ENCODE measurements around the gene GAS2. TPM values are rescaled to one million over a fixed set of nuclear protein-coding genes. Genes with fewer than 3 reads are reported as not detected.

GAS2 gene
- total RNA-seq: 1 to 10 TPM in 1 of 2 donors, under 1 TPM in 1; 0.52 to 2.1 TPM
- polyA plus RNA-seq: 1 to 10 TPM in 1 of 2 donors, under 1 TPM in 1; 0.18 to 1.8 TPM
- long read RNA-seq, donor 1, partial matches to known transcripts: 0 of 2 reads
- long read RNA-seq, donor 1, other reads (novel, unspliced or antisense): 0 of 2 reads
- long read RNA-seq, donor 2, partial matches to known transcripts: 0 of 2 reads
- long read RNA-seq, donor 2, other reads (novel, unspliced or antisense): 0 of 2 reads

DNA sequence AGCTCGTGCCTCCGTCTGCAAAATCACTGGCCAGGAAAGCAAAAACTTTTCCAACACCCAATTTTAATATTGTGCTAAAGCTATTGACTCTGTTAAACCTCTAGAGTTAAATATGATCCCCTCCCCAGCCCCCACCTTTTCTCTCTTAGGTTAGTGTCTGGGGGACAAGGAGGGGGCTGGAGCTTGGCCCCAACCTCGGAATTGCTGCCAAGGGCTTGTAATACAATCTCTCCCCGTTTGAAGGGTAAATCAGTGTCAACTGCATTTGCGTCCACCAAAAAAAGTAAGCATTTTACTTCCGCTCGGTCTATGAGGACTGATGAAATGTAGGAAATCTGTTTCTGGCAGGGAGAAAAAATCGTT is at the start of gene GAS2:
TSS of gene GAS2 (plus strand) at position 287 of the 363 bp plus-strand sequence. CDS start 8,259 bp downstream, outside the sequence.
- H3K36me3 ChIP-seq (ENCODE audit: control insufficient read depth in 1 of 2, insufficient read depth in 2 of 2, low read length in 1 of 2): no peaks in the 10 kb centered on the region
- no peak for ATAC-seq (ENCODE audit: low FRiP score)
- intact Hi-C loops (cut with DNase I): no loop called here
- H3K27ac ChIP-seq (ENCODE audit: low read depth in 1 of 2, low read length in 2 of 2): no peak within 1 kb of the TSS
- H3K4me1 ChIP-seq (ENCODE audit: control insufficient read depth in 1 of 2, insufficient read depth in 2 of 2, low read length in 2 of 2): no peaks in the 10 kb centered on the region
- no peaks in the 10 kb centered on the region for H3K9me3 ChIP-seq (ENCODE audit: control insufficient read depth, low read length)
- 1 to 2% methylated on average over 8 of the region's 8 CpGs for WGBS, 2 donors
- peak within 1 kb of the TSS in 1 of 2 donors; percentile 36 for H3K4me3 ChIP-seq (ENCODE audit: low read length in 2 of 2)
- no peak for DNase-seq
- H3K27me3 ChIP-seq (ENCODE audit: control insufficient read depth in 1 of 2, insufficient read depth in 2 of 2, low read length in 1 of 2): no peaks in the 10 kb centered on the region

DNA sequence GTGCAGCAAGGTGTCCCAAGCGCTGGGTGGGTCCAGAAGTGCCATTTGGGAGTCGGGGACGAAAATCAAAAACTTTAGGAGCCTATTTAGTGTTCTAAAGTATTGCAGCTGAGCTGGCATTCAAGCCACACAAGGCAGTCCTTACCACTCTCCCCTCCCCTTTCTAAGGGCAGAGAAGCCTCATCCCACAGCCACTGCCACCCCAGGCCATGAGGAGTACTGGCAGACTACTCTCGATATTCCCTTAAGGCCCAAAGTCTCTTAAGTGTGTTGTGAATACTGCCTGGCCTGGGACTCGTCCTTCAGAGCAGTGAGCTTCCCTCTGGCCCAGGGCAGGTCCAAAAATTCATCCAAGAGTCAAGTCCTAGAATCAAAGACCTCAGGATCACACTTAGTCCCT is 48.5 kb upstream of the GAS2 start:
- no peak for DNase-seq
- intact Hi-C loops (cut with DNase I): no loop called here
- Histone ChIP-seq H3K4me1 (ENCODE audit: control insufficient read depth in 1 of 2, insufficient read depth in 2 of 2, low read length in 2 of 2) (no peaks in the 10 kb centered on the region), H3K27me3 (ENCODE audit: control insufficient read depth in 1 of 2, insufficient read depth in 2 of 2, low read length in 1 of 2) (no peaks in the 10 kb centered on the region), H3K27ac (ENCODE audit: low read depth in 1 of 2, low read length in 2 of 2) (no peak overlapping the region), H3K36me3 (ENCODE audit: control insufficient read depth in 1 of 2, insufficient read depth in 2 of 2, low read length in 1 of 2) (no peaks in the 10 kb centered on the region), H3K4me3 (ENCODE audit: low read length in 2 of 2) (no peak overlapping the region), H3K9me3 (ENCODE audit: control insufficient read depth, low read length) (no peaks in the 10 kb centered on the region)
- WGBS, 2 donors: 87 to 93% methylated on average over 5 of the region's 5 CpGs
- no peak for ATAC-seq (ENCODE audit: low FRiP score)

DNA sequence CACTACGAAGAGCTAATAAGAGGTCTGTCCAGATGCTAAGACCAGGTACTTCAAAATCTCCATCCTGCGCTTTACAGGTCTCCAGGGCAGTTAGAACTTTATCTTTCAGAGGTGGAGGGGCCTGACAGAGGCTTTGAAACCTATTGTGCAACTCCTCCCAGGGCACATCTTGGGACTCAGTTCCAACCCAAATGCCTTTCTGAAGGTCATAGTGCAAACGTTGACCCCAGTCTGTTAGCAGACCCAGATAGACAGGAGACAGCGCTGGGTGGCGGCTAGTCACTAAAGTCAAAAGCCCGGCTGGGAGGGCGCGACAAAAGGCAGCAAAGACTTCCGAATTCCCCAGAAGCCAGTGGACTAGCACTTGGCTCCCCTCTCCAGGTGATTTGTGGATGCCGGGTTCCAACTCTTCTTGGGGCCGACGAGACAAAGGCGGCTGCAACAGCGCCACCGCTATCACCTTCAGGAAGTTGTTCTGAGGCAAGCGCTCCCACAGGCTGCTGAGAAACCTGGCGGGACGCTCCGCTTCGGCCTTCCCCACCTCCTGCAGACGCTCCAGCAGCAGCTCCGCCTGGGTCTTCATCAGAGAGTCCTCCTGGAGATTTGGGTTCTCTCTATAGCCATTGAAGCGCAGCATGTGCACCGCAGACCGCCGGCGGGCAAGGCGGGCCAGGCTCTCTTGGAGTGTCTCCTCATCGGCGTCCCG is 41.5 kb upstream of the GAS2 start:
- H3K27ac ChIP-seq (ENCODE audit: low read depth in 1 of 2, low read length in 2 of 2): peak overlapping the region; percentile 58 to 70
- no peaks in the 10 kb centered on the region for H3K9me3 ChIP-seq (ENCODE audit: control insufficient read depth, low read length)
- DNase-seq: peak in 1 of 2 donors; percentile 83
- H3K27me3 ChIP-seq (ENCODE audit: control insufficient read depth in 1 of 2, insufficient read depth in 2 of 2, low read length in 1 of 2): no peaks in the 10 kb centered on the region
- H3K4me3 ChIP-seq (ENCODE audit: low read length in 2 of 2): peak overlapping the region; percentile 76 to 82
- intact Hi-C loops (cut with DNase I): no loop called here
- ATAC-seq (ENCODE audit: low FRiP score): peak; percentile 80
- H3K4me1 ChIP-seq (ENCODE audit: control insufficient read depth in 1 of 2, insufficient read depth in 2 of 2, low read length in 2 of 2): no peaks in the 10 kb centered on the region
- 4 to 5% methylated on average over 31 of the region's 31 CpGs for WGBS, 2 donors
- H3K36me3 ChIP-seq (ENCODE audit: control insufficient read depth in 1 of 2, insufficient read depth in 2 of 2, low read length in 1 of 2): no peaks in the 10 kb centered on the region

GRCh38 chr11:22625448-22626287 is 40.7 kb upstream of the GAS2 start, which contains the start of gene FANCF:
TSS of gene FANCF (minus strand) at chr11:22625823. CDS start at chr11:22625810, 13 bp downstream.
- intact Hi-C loops (cut with DNase I): no loop called here
- no peaks in the 10 kb centered on the region for H3K4me1 ChIP-seq (ENCODE audit: control insufficient read depth in 1 of 2, insufficient read depth in 2 of 2, low read length in 2 of 2)

DNA sequence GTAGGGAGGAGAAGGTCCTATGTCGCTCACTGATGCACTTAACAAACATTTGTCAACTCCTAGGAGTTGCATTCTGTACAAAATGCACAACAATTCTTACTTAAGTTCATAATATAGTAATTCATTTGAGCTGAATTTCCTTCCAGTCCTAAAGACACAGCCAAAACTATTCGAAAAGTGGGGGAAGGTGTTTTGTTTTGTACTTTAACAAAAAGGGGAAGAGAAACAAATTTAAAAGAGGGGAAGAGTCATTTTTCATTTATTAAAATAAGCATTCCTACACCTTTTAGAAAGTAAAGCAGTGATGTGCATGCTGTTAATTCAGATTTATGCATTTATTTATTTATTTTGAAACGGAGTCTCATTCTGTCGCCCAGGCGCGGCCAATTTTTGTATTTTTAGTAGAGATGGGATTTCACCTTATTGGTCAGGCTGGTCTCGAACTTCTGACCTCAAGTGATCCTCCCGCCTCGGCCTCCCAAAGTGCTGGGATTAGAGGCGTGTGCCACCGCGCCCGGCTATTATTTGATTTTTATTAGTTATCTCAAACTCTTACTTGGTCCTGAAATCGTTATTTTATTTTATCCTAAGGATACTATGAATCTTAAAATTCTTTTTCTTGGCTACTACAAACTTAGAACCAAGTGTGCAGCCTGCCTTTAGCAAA is 39.7 kb upstream of the GAS2 start:
- Histone ChIP-seq H3K4me1 (ENCODE audit: control insufficient read depth in 1 of 2, insufficient read depth in 2 of 2, low read length in 2 of 2) (no peaks in the 10 kb centered on the region), H3K27me3 (ENCODE audit: control insufficient read depth in 1 of 2, insufficient read depth in 2 of 2, low read length in 1 of 2) (no peaks in the 10 kb centered on the region), H3K9me3 (ENCODE audit: control insufficient read depth, low read length) (no peaks in the 10 kb centered on the region), H3K27ac (ENCODE audit: low read depth in 1 of 2, low read length in 2 of 2) (peak overlapping the region in 1 of 2 donors; percentile 90), H3K4me3 (ENCODE audit: low read length in 2 of 2) (peak overlapping the region in 1 of 2 donors; percentile 47), H3K36me3 (ENCODE audit: control insufficient read depth in 1 of 2, insufficient read depth in 2 of 2, low read length in 1 of 2) (no peaks in the 10 kb centered on the region)
- no peak for ATAC-seq (ENCODE audit: low FRiP score)
- WGBS, 2 donors: 92% methylated on average over 14 of the region's 14 CpGs
- intact Hi-C loops (cut with DNase I): no loop called here
- no peak for DNase-seq

More at GRCh38 chr11:22625448-22626287, 40.7 kb upstream of the GAS2 start, which contains the start of gene FANCF:
- no peaks in the 10 kb centered on the region for H3K9me3 ChIP-seq (ENCODE audit: control insufficient read depth, low read length)
- 0 to 1% methylated on average over 53 to 55 of the region's 55 CpGs for WGBS, 2 donors
- H3K4me3 ChIP-seq (ENCODE audit: low read length in 2 of 2): peak within 1 kb of the TSS; percentile 76 to 82
- H3K27ac ChIP-seq (ENCODE audit: low read depth in 1 of 2, low read length in 2 of 2): peak within 1 kb of the TSS; percentile 70 to 90
- no peaks in the 10 kb centered on the region for H3K27me3 ChIP-seq (ENCODE audit: control insufficient read depth in 1 of 2, insufficient read depth in 2 of 2, low read length in 1 of 2)
- DNase-seq (peak; percentile 94), ATAC-seq (ENCODE audit: low FRiP score) (peak; percentile 98)
- H3K36me3 ChIP-seq (ENCODE audit: control insufficient read depth in 1 of 2, insufficient read depth in 2 of 2, low read length in 1 of 2): no peaks in the 10 kb centered on the region

DNA sequence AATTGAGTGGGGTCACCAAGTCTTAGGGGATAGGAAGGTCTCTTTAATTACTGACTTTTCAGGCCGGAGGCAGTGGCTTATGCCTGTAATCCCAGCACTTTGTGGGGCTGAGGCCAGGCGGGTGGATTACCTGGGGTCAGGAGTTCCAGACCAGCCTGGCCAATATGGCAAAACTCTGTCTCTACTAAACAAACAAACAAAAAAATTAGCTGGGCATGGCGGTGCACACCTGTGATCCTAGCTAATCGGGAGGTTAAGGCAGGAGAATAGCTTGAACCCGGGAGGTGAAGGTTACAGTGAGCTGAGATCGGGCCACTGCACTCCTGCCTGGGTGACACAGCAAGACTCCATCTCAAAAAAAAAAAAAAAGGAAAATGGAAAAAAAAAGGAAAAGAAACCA is 39.0 kb upstream of the GAS2 start:
- Histone ChIP-seq H3K9me3 (ENCODE audit: control insufficient read depth, low read length) (no peaks in the 10 kb centered on the region), H3K36me3 (ENCODE audit: control insufficient read depth in 1 of 2, insufficient read depth in 2 of 2, low read length in 1 of 2) (no peaks in the 10 kb centered on the region), H3K27me3 (ENCODE audit: control insufficient read depth in 1 of 2, insufficient read depth in 2 of 2, low read length in 1 of 2) (no peaks in the 10 kb centered on the region), H3K27ac (ENCODE audit: low read depth in 1 of 2, low read length in 2 of 2) (no peak overlapping the region), H3K4me3 (ENCODE audit: low read length in 2 of 2) (no peak overlapping the region), H3K4me1 (ENCODE audit: control insufficient read depth in 1 of 2, insufficient read depth in 2 of 2, low read length in 2 of 2) (no peaks in the 10 kb centered on the region)
- ATAC-seq (ENCODE audit: low FRiP score) (no peak), DNase-seq (no peak)
- intact Hi-C loops (cut with DNase I): no loop called here
- WGBS, 2 donors: 97% methylated on average over 6 of the region's 6 CpGs

- Histone ChIP-seq H3K36me3 (ENCODE audit: control insufficient read depth in 1 of 2, insufficient read depth in 2 of 2, low read length in 1 of 2) (no peaks in the 10 kb centered on the region), H3K9me3 (ENCODE audit: control insufficient read depth, low read length) (no peaks in the 10 kb centered on the region), H3K27ac (ENCODE audit: low read depth in 1 of 2, low read length in 2 of 2) (no peak overlapping the region), H3K4me1 (ENCODE audit: control insufficient read depth in 1 of 2, insufficient read depth in 2 of 2, low read length in 2 of 2) (peaks cover 0 to 2% of the 10 kb centered on the region in 2 donors), H3K4me3 (ENCODE audit: low read length in 2 of 2) (no peak overlapping the region), H3K27me3 (ENCODE audit: control insufficient read depth in 1 of 2, insufficient read depth in 2 of 2, low read length in 1 of 2) (no peaks in the 10 kb centered on the region)
- no peak for ATAC-seq (ENCODE audit: low FRiP score)
- intact Hi-C loops (cut with DNase I): no loop called here
- no peak for DNase-seq
Observed at GRCh38 chr11:22633354-22633902, 33.0 kb upstream of the GAS2 start.
